Stimulated activated CD4-positive, alpha-beta T cell treated with anti-CD3 and anti-CD28 coated beads, Interleukin-2, amount 100 ng/mL, for 24 hours (primary cell): Measurements from ENCODE around the gene DBNDD1.

Source experiments
- DNase-seq, 2 donors: peaks; one replicate each; pipeline ENCODE4 v3.0.0-alpha.2; 2020

Gene DBNDD1

DNA sequence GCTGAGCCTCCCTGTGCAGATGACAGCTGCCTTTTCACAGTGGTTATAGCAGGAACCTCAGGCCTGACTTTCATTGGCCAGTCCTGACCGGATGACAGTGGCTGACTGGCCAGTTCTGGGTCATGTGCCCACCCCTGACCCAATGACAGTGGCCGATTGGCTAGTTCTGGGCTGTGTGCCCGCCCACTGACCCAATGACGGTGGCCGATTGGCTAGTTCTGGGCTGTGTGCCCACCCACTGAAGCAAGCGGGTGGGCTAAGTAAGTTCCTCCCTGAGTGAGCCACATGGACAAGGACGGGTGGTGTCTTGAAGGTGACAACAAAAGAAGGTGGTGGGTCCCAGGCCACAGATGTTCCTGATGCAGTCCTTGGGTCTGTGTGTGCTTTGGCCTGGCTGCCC lies 61.2 kb downstream of the DBNDD1 start:
- DNase-seq = no peak

DNA sequence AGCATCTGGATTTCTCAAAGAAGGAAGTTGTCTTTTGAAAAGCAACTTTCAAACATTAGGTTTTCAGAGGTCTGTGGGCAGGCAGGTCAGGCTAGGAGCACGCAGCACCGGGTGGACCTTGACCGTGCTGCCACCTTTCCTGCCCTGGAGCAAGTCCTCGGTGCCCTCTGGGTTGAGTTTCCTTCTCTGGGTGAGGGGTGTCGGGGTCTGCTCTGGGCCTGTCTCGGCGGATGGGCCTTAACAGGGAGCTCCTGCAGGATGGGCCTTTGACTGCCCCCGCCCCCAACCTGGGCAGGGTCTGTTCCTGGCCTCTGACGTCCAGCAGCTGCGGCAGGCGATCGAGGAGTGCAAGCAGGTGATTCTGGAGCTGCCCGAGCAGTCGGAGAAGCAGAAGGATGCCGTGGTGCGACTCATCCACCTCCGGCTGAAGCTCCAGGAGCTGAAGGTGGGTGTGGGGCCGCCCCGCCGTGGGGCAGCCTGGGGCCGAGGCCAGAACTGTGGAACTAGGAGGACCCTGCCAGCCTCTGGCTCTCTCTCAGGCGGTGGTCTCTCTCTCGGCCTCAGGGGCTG lies 62.0 kb downstream of the DBNDD1 start:
- no peak for DNase-seq

DNA sequence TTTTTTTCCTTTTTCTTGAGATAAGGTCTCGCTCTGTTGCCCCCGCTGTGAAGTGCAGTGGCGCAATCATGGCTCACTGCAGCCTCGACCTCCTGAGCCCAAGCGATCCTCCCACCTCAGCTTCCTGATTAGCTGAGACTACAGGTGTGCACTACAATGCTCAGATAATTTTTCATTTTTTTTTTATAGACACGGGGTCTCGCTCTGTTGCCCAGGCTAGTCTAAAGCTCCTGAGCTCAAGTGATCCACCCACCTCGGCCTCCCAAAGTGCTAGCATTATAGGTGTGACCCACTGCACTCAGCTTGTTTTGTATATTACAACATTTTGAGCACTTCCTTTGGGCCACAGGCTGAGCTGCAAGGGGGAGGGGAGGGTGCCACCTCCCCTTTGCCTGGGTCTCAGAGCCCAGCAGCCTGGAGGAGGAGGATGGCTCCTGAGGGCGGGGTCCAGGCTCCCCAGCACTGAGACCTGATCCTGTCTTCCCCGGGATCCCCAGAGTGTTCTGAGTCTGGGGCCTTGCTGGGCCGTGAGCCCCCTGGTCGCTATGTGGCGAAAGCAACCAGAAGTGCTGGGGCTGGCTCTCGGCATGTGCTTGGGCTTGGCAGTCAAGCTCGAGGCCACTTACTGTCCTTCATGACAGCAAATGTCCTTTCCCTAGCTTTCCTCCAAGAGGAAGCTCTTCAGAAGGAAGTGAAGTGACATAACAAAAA lies 62.6 kb downstream of the DBNDD1 start:
- no peak for DNase-seq

DNA sequence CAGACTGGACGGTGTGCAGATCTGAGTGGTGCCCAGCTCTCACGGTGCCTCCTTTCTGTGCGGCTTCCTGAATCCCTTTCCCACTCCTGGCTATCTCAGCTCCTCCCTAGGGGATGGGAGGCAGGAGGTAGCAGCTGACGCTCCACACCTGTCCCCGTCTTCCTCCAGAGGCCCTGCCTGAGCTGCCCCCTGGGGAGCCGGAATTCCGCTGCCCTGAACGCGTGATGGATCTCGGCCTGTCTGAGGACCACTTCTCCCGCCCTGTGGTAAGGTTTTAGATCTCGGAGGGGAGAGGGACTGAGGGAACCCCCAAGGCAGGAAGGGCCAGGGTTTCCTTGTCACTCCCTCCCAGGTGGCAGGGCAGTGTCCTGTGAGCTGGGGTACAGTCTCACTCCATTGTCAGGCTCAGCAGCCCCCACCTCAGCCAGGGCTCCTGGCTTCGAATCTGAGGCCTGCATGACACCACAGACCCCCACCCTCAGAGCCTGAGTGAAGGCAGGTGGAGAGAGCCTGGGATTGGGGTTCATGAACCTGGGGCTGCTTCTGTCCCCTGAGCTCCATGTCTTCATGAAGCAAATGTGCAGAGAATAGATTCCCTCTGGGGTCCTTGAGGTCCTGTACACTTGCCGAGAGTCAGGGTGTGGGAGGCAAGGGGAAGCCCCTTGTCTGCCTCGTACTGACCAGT lies 64.1 kb downstream of the DBNDD1 start:
- no peak for DNase-seq
